ENCODE measurements around the gene C14orf180. TPM values are rescaled to one million over a fixed set of nuclear protein-coding genes. Genes with fewer than 3 reads are reported as not detected.
A peak's percentile ranks its signal among the peaks of the same experiment; 100 is the strongest.

Gene C14orf180
- total RNA-seq, 2 experiments from 2014 or later = not detected

GRCh38 chr14:104560586-104560945, 19.0 kb upstream of the C14orf180 start:
- H3K36me3 Mint-ChIP-seq (ENCODE audit: low read depth) = no peaks in the 10 kb centered on the region
- H3K9me3 Mint-ChIP-seq = no peaks in the 10 kb centered on the region
- no peak overlapping the region for H3K4me3 Mint-ChIP-seq
- DNase-seq = no peak
- H3K27me3 Mint-ChIP-seq (ENCODE audit: low read depth) = peaks cover 8% of the 10 kb centered on the region
- intact Hi-C loops (cut with micrococcal nuclease) = loop anchor here (5.0 kb wide), 1 partner anchor 408 kb away; no protein-coding TSS in a partner anchor
- CTCF ChIA-PET = no interaction called here
- peaks cover 3% of the 10 kb centered on the region for H3K4me1 Mint-ChIP-seq (ENCODE audit: low read depth)
- no peak overlapping the region for H3K27ac Mint-ChIP-seq

- no peak overlapping the region for H3K4me3 Mint-ChIP-seq
- H3K27me3 Mint-ChIP-seq (ENCODE audit: low read depth) = peaks cover 11% of the 10 kb centered on the region
- no peaks in the 10 kb centered on the region for H3K36me3 Mint-ChIP-seq (ENCODE audit: low read depth)
- no peak for DNase-seq
- CTCF ChIA-PET = no interaction called here
- H3K27ac Mint-ChIP-seq = no peak overlapping the region
- no peaks in the 10 kb centered on the region for H3K9me3 Mint-ChIP-seq
- peaks cover 3% of the 10 kb centered on the region for H3K4me1 Mint-ChIP-seq (ENCODE audit: low read depth)
- intact Hi-C loops (cut with micrococcal nuclease) = loop anchor here (5.0 kb wide), 1 partner anchor 409 kb away; no protein-coding TSS in a partner anchor
Observed at GRCh38 chr14:104561124-104561557, 18.4 kb upstream of the C14orf180 start.

DNA sequence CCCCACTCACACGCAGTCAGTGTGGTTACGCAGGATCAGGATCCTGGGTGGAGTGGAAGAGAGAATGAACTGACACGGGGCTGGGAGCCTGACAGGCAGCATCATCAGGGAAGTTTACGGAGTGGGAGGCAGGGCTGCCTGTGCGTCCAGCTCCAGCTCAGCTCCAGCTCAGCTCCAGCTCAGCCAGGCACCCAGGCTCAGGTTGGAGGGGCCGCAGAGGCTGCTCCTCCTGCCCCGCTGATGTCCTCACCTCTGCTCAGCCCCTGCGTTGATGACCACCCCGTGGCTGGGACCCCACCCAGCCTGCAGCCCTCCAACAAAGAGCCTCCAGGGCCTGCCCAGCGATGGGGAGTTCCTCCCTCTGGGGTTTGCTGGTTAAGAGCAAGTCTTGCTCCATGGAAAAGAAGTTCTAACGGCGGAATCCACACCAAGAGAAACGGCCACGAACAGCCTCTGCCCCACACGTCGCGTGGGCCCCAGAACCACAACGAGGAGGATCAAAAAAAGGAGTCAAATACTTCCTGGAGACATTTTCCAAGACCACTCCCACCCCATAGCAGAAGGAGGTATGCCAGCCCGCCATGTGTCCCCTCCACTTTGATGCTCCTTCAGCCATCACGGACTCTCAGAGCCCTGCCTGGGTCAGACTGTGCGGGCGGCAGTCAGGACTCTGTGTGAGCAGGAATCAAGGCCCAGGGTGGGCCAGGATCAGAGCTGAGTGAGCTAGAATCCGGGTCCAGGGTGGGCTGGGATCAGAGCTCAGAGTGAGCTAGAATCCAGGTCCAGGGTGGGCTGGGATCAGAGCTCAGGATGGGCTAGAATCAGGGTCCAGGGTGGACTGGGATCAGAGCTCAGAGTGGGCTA, 17.7 kb upstream of the C14orf180 start:
- intact Hi-C loops (cut with micrococcal nuclease) = loop anchor here (5.0 kb wide), 1 partner anchor 410 kb away; no protein-coding TSS in a partner anchor
- H3K4me3 Mint-ChIP-seq = no peak overlapping the region
- H3K4me1 Mint-ChIP-seq (ENCODE audit: low read depth) = peaks cover 3% of the 10 kb centered on the region
- DNase-seq = no peak
- H3K36me3 Mint-ChIP-seq (ENCODE audit: low read depth) = no peaks in the 10 kb centered on the region
- CTCF ChIA-PET = interaction anchor here (1.4 kb wide), 1 partner anchor 483 kb away, joined by 3 read pairs; no protein-coding TSS in a partner anchor
- H3K9me3 Mint-ChIP-seq = no peaks in the 10 kb centered on the region
- H3K27me3 Mint-ChIP-seq (ENCODE audit: low read depth) = peaks cover 11% of the 10 kb centered on the region
- H3K27ac Mint-ChIP-seq = no peak overlapping the region

GRCh38 chr14:104562606-104563005, 17.0 kb upstream of the C14orf180 start:
- intact Hi-C loops (cut with micrococcal nuclease) = loop anchor here (1.0 to 5.0 kb wide), 2 partner anchors 410 to 484 kb away; no protein-coding TSS in a partner anchor
- no peak overlapping the region for H3K4me3 Mint-ChIP-seq

GRCh38 chr14:104563191-104563741, 16.3 kb upstream of the C14orf180 start:
- intact Hi-C loops (cut with micrococcal nuclease) = loop anchor here (1.0 to 5.0 kb wide), 2 partner anchors 411 to 485 kb away; no protein-coding TSS in a partner anchor
- Mint-ChIP-seq H3K9me3 (no peaks in the 10 kb centered on the region), H3K4me3 (no peak overlapping the region), H3K27ac (no peak overlapping the region), H3K4me1 (ENCODE audit: low read depth) (peaks cover 3% of the 10 kb centered on the region), H3K27me3 (ENCODE audit: low read depth) (peaks cover 14% of the 10 kb centered on the region), H3K36me3 (ENCODE audit: low read depth) (no peaks in the 10 kb centered on the region)
- DNase-seq = no peak
- CTCF ChIA-PET = interaction anchor here (0.8 to 1.7 kb wide), 5 partner anchors 11 to 485 kb away, joined by 3 to 5 read pairs (median 3); no protein-coding TSS in a partner anchor

More at GRCh38 chr14:104562606-104563005, 17.0 kb upstream of the C14orf180 start:
- Mint-ChIP-seq H3K9me3 (no peaks in the 10 kb centered on the region), H3K4me1 (ENCODE audit: low read depth) (peaks cover 3% of the 10 kb centered on the region), H3K36me3 (ENCODE audit: low read depth) (no peaks in the 10 kb centered on the region), H3K27me3 (ENCODE audit: low read depth) (peaks cover 13% of the 10 kb centered on the region), H3K27ac (no peak overlapping the region)
- DNase-seq = no peak
- CTCF ChIA-PET = interaction anchor here (1.4 kb wide), 1 partner anchor 484 kb away, joined by 3 read pairs; no protein-coding TSS in a partner anchor

GRCh38 chr14:104563742-104564615, 15.6 kb upstream of the C14orf180 start:
- Mint-ChIP-seq H3K4me1 (ENCODE audit: low read depth) (peaks cover 3% of the 10 kb centered on the region), H3K4me3 (no peak overlapping the region), H3K27ac (no peak overlapping the region), H3K27me3 (ENCODE audit: low read depth) (peaks cover 14% of the 10 kb centered on the region), H3K9me3 (no peaks in the 10 kb centered on the region), H3K36me3 (ENCODE audit: low read depth) (no peaks in the 10 kb centered on the region)
- peak; percentile 80 for DNase-seq
- intact Hi-C loops (cut with micrococcal nuclease) = loop anchor here (1.0 to 5.0 kb wide), 3 partner anchors 412 to 486 kb away; no protein-coding TSS in a partner anchor
- CTCF ChIA-PET = interaction anchor here (0.6 to 1.7 kb wide), 13 partner anchors 9 to 486 kb away, joined by 3 to 11 read pairs (median 4); no protein-coding TSS in a partner anchor

- Mint-ChIP-seq H3K4me3 (no peak overlapping the region), H3K9me3 (no peaks in the 10 kb centered on the region), H3K27ac (no peak overlapping the region), H3K27me3 (ENCODE audit: low read depth) (peaks cover 14% of the 10 kb centered on the region), H3K36me3 (ENCODE audit: low read depth) (no peaks in the 10 kb centered on the region), H3K4me1 (ENCODE audit: low read depth) (peaks cover 3% of the 10 kb centered on the region)
- CTCF ChIA-PET = interaction anchor here (0.6 to 1.7 kb wide), 13 partner anchors 9 to 487 kb away, joined by 3 to 11 read pairs (median 4); no protein-coding TSS in a partner anchor
- intact Hi-C loops (cut with micrococcal nuclease) = loop anchor here (1.0 to 5.0 kb wide), 2 partner anchors 413 to 428 kb away; no protein-coding TSS in a partner anchor
- DNase-seq = no peak
Observed at GRCh38 chr14:104564744-104565679, 14.6 kb upstream of the C14orf180 start.

- no peak overlapping the region for H3K27ac Mint-ChIP-seq
- H3K9me3 Mint-ChIP-seq = no peaks in the 10 kb centered on the region
- H3K27me3 Mint-ChIP-seq (ENCODE audit: low read depth) = peaks cover 14% of the 10 kb centered on the region
- DNase-seq = no peak
- CTCF ChIA-PET = no interaction called here
- H3K4me1 Mint-ChIP-seq (ENCODE audit: low read depth) = peaks cover 3% of the 10 kb centered on the region
- no peak overlapping the region for H3K4me3 Mint-ChIP-seq
- intact Hi-C loops (cut with micrococcal nuclease) = no loop called here
- H3K36me3 Mint-ChIP-seq (ENCODE audit: low read depth) = no peaks in the 10 kb centered on the region
Observed at GRCh38 chr14:104567141-104567956, 12.2 kb upstream of the C14orf180 start.

DNA sequence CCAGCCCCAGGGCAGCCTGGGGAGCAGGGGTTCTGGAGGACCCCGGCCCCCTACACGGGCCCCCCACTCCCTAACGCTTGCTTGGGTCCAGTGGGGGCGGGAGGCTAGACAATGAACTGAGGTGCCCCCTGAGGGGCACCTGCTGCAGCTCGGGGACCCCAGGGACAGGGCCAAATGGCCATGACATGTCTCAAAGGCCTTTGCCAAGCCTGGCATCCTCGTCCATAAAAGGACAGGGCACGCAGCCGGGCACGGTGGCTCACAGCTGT, 11.7 kb upstream of the C14orf180 start:
- Mint-ChIP-seq H3K36me3 (ENCODE audit: low read depth) (no peaks in the 10 kb centered on the region), H3K4me3 (no peak overlapping the region), H3K27me3 (ENCODE audit: low read depth) (peaks cover 14% of the 10 kb centered on the region), H3K9me3 (no peaks in the 10 kb centered on the region), H3K4me1 (ENCODE audit: low read depth) (peaks cover 3% of the 10 kb centered on the region), H3K27ac (no peak overlapping the region)
- CTCF ChIA-PET = no interaction called here
- no peak for DNase-seq
- intact Hi-C loops (cut with micrococcal nuclease) = no loop called here

DNA sequence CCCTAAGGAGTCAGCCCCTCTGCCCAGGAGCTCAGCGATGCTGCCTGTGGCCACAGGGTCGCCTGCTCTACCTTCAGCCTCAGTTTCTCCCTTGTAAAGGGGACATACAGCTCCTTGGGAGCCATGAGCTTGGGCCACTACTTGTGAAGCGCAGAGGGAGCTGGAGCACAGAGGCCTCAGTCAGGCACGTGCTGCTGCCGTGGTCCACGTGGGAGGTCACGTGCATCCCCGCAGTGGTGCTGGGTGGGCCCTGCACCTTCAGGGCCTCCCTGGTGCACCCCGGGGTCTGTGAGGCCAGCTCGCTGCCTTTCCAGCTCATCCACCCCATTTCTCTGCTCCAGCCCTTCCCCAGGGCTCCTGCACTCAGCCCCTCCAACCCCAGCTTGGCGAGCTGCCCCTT, 10.9 kb upstream of the C14orf180 start:
- CTCF ChIA-PET = no interaction called here
- Mint-ChIP-seq H3K9me3 (no peaks in the 10 kb centered on the region), H3K36me3 (ENCODE audit: low read depth) (no peaks in the 10 kb centered on the region), H3K27me3 (ENCODE audit: low read depth) (peaks cover 14% of the 10 kb centered on the region), H3K27ac (no peak overlapping the region), H3K4me3 (no peak overlapping the region), H3K4me1 (ENCODE audit: low read depth) (peaks cover 3% of the 10 kb centered on the region)
- intact Hi-C loops (cut with micrococcal nuclease) = no loop called here
- DNase-seq = no peak

All from activated naive CD4-positive, alpha-beta T cell treated with anti-CD3 and anti-CD28 coated beads for 36 hours (primary cell).